Fibroblast of peridontal ligament (primary cell): ENCODE data around the gene CTBS.
A peak's percentile ranks its signal among the peaks of the same experiment; 100 is the strongest.

Experiments
- DNase-seq: peaks from one replicate; pipeline ENCODE4 v3.0.0-alpha.2; 2010; ENCODE audit errors: extremely low read depth

Gene CTBS

DNA sequence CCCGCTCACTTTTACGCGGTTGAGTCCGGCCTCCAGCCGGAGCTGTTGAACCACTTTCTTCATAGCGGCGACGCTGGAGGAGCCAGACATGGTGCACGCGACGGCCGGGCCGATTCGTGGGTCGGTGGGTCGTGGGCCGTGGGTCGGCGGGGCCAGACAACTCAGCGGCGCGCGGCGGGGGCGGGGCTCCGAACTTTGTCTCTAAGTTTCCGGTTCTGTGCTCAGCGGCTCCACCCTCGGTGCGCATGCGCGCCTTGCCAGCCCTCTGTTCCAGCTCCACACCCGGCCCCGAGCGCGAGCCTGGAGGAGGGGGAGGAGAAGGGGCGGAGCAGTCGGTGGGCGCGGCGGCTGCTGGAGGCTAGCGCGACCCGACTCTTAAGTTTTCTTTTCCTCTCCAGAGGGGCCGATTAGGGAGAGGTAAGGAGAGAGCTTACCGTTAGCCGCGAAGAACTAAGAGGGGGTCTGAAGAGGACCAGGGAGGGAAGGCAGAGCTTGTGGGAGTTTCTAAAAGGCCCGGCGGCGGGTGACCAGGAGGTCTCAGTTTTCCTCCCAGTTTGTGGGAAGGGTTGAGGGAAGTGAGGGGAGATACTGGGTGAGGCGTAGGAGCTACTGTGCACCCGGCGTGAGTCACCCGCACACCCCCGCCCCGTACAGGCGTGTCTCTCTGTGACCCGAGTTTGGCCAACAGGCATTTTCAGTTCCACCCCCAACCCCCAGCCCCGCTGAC is 68.1 kb downstream of the CTBS start, which contains the start of the genes GNG5 and SPATA1:
TSS of gene GNG5 (minus strand) at position 580 of the 727 bp plus-strand sequence. CDS start at position 90, 490 bp downstream.
TSS of gene SPATA1 (plus strand) at position 385 of the 727 bp plus-strand sequence. CDS start 9,974 bp downstream, outside the sequence.
- DNase-seq = peak; percentile 94

DNA sequence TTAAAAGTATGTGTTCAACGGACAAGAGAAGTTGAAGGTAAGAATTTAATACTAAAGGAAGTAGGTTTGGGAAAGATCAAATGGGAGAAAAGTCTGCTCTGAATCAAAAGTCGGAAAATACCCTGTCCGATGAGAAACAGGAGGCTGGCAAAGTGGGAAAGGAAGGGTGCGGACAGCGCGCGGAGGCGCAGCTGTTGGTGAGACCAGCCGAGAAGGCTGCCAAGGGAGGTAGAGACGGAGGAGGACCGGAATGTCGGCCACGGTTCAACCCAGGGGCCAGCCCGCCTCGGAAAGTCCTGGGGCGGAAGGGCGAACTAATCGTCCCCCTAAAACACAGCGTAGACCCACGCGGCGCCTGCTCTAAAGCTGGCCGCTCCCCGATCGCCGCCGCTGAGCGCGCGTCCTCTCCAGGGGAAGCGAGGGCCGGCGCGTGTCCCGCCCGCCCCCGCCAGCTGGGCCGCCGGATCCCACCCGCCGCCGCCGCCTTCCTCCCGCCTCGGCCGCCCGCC is 68.7 kb downstream of the CTBS start:
- peak; percentile 62 for DNase-seq

DNA sequence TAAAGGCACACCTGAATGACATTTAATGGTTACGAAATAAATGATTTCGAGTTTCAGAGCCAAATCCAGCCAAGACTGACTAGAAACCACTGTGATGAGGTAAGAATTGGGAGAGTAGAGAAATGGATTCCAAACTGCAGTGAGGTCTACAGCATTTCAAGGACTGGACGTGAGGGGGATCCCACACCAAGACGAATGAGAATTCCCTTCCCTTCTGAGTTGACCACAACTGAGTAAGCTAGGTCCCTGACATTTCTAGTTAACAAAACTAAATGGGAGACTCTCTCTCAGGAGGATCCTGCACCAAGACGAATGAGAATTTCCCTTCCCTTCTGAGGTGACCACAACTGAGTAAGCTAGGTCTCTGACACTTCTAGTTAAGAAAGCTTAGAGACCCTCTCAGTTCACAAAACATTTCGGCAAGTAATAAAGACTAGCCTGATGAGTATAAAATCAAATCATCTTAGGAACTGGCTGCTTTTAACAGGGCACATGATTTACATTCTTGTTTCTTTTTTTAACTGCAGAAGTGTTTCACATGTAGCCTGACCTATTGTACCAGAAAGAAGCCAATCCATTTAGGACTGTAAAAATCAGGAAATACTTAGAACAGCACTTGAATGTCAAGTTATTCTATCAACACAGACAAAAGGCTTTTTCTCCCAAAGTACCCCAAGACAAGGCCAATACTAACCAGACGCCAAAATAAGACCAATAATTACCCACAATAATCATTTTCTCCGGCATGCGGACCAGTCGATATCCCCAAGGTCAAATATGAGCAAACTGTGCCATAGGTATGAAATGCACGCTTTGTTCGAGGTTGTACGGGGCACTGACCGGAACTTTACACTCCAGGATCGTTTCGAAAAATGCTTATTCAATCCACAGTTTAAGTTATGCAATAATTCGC is 69.4 kb downstream of the CTBS start:
- peak; percentile 85 for DNase-seq

DNA sequence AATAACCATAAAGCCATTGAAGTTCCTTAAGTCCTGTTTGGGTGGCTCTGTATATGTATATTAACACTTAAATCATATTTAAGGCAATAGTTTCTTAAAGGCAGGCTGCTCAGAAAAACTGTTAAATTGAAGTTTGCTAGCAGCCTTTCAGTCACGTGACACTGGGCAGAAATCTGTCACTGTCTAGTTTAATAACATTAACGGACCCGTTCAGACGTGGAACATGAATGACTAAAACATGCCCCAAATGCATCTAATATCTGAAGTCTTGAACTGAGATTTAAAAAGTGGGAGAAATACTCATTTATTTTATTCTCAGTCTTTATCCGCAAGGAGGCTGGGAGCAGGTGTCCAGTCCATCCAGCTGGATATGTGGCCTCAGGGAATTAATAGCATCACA is 71.3 kb downstream of the CTBS start:
- no peak for DNase-seq
